ENCODE results near the gene MMEL1.

- TF ChIP-seq ELF4 (IDR thresholded peaks at IDR 0.05) (no peak), ARNT (IDR thresholded peaks at IDR 0.05) (no peak), TARDBP (IDR thresholded peaks at IDR 0.05) (no peak), NFRKB (IDR thresholded peaks at IDR 0.05) (no peak), CTBP1 (IDR thresholded peaks at IDR 0.05; ENCODE audit: borderline replicate concordance) (no peak)
These were observed 21.8 kb downstream of the MMEL1 start for GRCh38 chr1:2611031-2611501.

All from HEK293T (cell line).